ENCODE results near the gene CD19. TPM values are rescaled to one million over a fixed set of nuclear protein-coding genes. Genes with fewer than 3 reads are reported as not detected.
"Not testable (repeated sequence)": the region's sequence is repeated elsewhere in the genome, so short reads cannot be mapped to it uniquely, and the experiment has no call there.

Gene CD19
- total RNA-seq, 1 experiment from 2014 or later: not detected

DNA sequence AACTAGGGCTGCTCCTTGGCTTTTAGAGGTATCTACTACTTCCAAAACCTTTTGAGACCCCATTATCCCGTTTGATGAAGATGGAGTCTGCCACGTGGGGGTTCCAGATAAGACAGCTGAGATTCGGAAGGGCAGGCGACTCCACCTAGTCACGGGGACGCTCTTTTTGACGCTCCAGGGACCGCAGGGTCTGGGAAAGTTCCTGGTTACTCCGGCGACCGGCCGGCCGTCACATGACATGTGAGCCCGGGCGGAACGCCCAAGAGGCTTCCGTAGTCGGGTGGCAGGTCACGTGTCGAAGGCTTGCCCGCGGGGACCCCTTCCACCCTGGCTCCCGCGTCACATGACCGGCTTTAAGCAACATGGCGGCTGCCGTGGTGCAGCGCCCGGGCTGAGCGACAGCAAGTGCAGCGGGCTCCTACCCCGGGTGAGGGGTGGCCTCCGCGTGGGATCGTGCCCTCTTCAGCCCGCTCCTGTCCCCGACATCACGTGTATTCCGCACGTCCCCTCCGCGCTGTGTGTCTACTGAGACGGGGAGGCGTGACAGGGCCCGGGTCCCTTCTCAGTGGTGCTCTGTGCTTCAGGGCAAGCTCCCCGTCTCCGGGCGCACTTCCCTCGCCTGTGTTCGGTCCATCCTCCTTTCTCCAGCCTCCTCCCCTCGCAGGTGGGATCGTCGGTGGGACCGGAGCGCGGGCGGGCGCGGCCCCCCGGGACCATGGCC lies 42.8 kb downstream of the CD19 start, which contains the start of gene SPNS1:
Gene SPNS1, plus strand, starts transcription at position 342 of the 721 bp plus-strand sequence. Its CDS starts 374 bp downstream, at position 716.
- Mint-ChIP-seq H3K4me1 (ENCODE audit: insufficient read depth, unreplicated experiment) (peaks cover 12% of the 10 kb centered on the region), H3K27ac (ENCODE audit: low read depth, unreplicated experiment) (peak within 1 kb of the TSS; percentile 96), H3K27me3 (ENCODE audit: insufficient read depth, unreplicated experiment) (no peaks in the 10 kb centered on the region), H3K36me3 (ENCODE audit: insufficient read depth, unreplicated experiment) (peaks cover 17% of the 10 kb centered on the region), H3K4me3 (ENCODE audit: unreplicated experiment) (peak within 1 kb of the TSS; percentile 95), H3K9me3 (ENCODE audit: unreplicated experiment) (no peaks in the 10 kb centered on the region)
- BruUV-seq (replicated peaks): no TSS peak
- TF ChIP-seq, protein P1, sequence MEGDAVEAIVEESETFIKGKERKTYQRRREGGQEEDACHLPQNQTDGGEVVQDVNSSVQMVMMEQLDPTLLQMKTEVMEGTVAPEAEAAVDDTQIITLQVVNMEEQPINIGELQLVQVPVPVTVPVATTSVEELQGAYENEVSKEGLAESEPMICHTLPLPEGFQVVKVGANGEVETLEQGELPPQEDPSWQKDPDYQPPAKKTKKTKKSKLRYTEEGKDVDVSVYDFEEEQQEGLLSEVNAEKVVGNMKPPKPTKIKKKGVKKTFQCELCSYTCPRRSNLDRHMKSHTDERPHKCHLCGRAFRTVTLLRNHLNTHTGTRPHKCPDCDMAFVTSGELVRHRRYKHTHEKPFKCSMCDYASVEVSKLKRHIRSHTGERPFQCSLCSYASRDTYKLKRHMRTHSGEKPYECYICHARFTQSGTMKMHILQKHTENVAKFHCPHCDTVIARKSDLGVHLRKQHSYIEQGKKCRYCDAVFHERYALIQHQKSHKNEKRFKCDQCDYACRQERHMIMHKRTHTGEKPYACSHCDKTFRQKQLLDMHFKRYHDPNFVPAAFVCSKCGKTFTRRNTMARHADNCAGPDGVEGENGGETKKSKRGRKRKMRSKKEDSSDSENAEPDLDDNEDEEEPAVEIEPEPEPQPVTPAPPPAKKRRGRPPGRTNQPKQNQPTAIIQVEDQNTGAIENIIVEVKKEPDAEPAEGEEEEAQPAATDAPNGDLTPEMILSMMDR (IDR thresholded peaks at IDR 0.05; ENCODE audit: unreplicated experiment): no peak
- intact Hi-C loops (cut with micrococcal nuclease): loop anchor here (2.0 kb wide), 1 partner anchor 24 kb away; the partner anchor contains the start of gene NFATC2IP
- peak; percentile 94 for DNase-seq (ENCODE audit: unreplicated experiment)
- POLR2A ChIA-PET: interaction anchor here (0.6 to 2.9 kb wide), 16 partner anchors 9 to 1812 kb away, joined by 3 to 30 read pairs (median 3); partner anchors contain the start of genes ATXN2L, CLN3, NFATC2IP and ZNF629
- CTCF ChIA-PET: interaction anchor here (0.6 to 1.4 kb wide), 6 partner anchors 12 to 364 kb away, joined by 3 to 5 read pairs (median 3); no protein-coding TSS in a partner anchor

DNA sequence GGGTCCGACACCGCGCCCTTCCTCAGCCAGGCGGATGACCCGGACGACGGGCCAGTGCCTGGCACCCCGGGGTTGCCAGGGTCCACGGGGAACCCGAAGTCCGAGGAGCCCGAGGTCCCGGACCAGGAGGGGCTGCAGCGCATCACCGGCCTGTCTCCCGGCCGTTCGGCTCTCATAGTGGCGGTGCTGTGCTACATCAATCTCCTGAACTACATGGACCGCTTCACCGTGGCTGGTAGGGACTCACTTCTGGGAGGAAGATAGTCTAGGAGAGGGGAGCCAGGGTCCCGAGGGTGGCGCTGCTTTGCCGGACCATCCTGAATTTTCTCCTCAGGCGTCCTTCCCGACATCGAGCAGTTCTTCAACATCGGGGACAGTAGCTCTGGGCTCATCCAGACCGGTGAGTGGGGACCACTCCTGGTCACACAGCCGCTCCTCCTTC lies 43.4 kb downstream of the CD19 start:
- H3K4me3 Mint-ChIP-seq (ENCODE audit: unreplicated experiment): peak overlapping the region; percentile 95
- H3K27me3 Mint-ChIP-seq (ENCODE audit: insufficient read depth, unreplicated experiment): no peaks in the 10 kb centered on the region
- peaks cover 23% of the 10 kb centered on the region for H3K36me3 Mint-ChIP-seq (ENCODE audit: insufficient read depth, unreplicated experiment)
- TF ChIP-seq, protein P1 (IDR thresholded peaks at IDR 0.05; ENCODE audit: unreplicated experiment): no peak
- H3K27ac Mint-ChIP-seq (ENCODE audit: low read depth, unreplicated experiment): peak overlapping the region; percentile 96
- ChIA-PET POLR2A (interaction anchor here (0.6 to 2.9 kb wide), 4 partner anchors 23 to 830 kb away, joined by 3 to 30 read pairs (median 4); partner anchors contain the start of genes ATXN2L and NFATC2IP), CTCF (interaction anchor here (0.7 kb wide), 1 partner anchor 472 kb away, joined by 3 read pairs; no protein-coding TSS in a partner anchor)
- intact Hi-C loops (cut with micrococcal nuclease): loop anchor here (2.0 kb wide), 1 partner anchor 24 kb away; the partner anchor contains the start of gene NFATC2IP
- no peak for DNase-seq (ENCODE audit: unreplicated experiment)
- H3K4me1 Mint-ChIP-seq (ENCODE audit: insufficient read depth, unreplicated experiment): peaks cover 12% of the 10 kb centered on the region
- no peaks in the 10 kb centered on the region for H3K9me3 Mint-ChIP-seq (ENCODE audit: unreplicated experiment)
- BruUV-seq (replicated peaks): no TSS peak

DNA sequence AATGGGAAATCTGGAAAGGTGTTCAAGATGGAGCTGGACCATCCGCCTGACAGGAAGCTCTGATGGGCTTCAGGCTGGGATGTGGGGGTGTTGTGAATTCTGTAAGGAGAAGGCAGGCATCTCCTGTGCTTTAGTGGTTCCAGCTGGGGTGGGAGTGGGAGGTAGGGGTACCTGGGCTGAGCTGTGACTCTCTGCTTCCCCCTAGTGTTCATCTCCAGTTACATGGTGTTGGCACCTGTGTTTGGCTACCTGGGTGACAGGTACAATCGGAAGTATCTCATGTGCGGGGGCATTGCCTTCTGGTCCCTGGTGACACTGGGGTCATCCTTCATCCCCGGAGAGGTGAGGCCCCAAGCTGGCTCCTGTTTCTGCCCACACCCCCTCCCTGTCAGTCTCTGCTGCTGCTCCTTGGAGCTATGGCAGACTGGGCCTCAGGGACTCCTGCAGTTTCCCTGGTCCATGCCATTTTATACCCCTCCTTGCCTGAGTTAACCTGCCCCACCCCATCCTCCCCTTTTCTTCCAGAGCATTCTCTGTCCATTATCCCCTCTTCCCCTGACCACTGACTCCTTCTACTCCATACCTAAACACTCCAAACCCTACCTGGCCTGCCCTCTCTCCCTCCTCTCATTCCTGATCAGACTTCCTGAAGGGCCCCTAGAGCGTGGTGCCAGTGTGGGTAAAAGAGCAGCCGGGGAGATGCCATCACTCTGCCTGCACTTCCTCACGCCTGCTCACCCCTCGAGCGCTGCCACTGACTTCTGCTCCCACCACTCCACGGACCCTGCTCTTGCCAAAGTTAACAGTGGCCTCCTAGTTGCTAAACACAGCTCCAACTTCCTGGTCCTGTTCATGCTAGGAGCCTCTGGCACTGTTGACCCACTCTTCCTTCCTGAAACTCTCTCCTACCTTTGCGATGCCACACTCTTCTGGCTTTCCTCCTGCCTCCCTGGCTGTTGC lies 46.2 kb downstream of the CD19 start:
- Mint-ChIP-seq H3K9me3 (ENCODE audit: unreplicated experiment) (no peaks in the 10 kb centered on the region), H3K4me3 (ENCODE audit: unreplicated experiment) (no peak overlapping the region), H3K27ac (ENCODE audit: low read depth, unreplicated experiment) (no peak overlapping the region), H3K36me3 (ENCODE audit: insufficient read depth, unreplicated experiment) (peaks cover 28% of the 10 kb centered on the region), H3K27me3 (ENCODE audit: insufficient read depth, unreplicated experiment) (no peaks in the 10 kb centered on the region), H3K4me1 (ENCODE audit: insufficient read depth, unreplicated experiment) (peaks cover 12% of the 10 kb centered on the region)
- intact Hi-C loops (cut with micrococcal nuclease): no loop called here
- ChIA-PET CTCF (interaction anchor here (0.6 to 3.4 kb wide), 19 partner anchors 8 to 698 kb away, joined by 3 to 20 read pairs (median 4); no protein-coding TSS in a partner anchor), POLR2A (interaction anchor here (0.9 kb wide), 1 partner anchor 21 kb away, joined by 3 read pairs; no protein-coding TSS in a partner anchor)
- TF ChIP-seq, protein P1 (IDR thresholded peaks at IDR 0.05; ENCODE audit: unreplicated experiment): peak; percentile 53
- DNase-seq (ENCODE audit: unreplicated experiment): peak; percentile 27
- BruUV-seq (replicated peaks): no TSS peak

DNA sequence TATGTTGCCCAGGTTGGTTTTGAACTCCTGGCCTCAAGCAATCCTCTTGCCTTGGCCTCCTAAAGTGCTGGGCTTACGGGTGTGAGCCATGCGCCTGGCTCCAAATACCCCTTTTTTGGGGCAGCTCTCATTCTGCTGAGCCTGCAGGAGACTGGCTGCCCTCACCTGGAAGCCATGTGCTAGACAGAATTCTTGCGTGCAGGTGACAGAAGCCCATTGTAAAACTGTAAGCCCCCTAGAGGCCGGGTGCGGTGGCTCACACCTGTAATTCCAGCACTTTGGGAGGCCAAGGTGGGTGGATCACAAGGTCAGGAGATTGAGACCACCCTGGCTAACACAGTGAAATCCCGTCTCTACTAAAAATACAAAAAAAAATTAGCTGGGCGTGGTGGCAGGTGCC lies 48.6 kb downstream of the CD19 start:
- ChIA-PET CTCF (interaction anchor here (0.6 to 0.8 kb wide), 5 partner anchors 29 to 1945 kb away, joined by 3 to 4 read pairs (median 3); no protein-coding TSS in a partner anchor), POLR2A (interaction anchor here (0.7 to 0.9 kb wide), 3 partner anchors 15 to 30 kb away, joined by 3 read pairs; no protein-coding TSS in a partner anchor)
- H3K9me3 Mint-ChIP-seq (ENCODE audit: unreplicated experiment); H3K27ac Mint-ChIP-seq (ENCODE audit: low read depth, unreplicated experiment); intact Hi-C loops (cut with micrococcal nuclease); H3K4me3 Mint-ChIP-seq (ENCODE audit: unreplicated experiment); DNase-seq (ENCODE audit: unreplicated experiment); H3K27me3 Mint-ChIP-seq (ENCODE audit: insufficient read depth, unreplicated experiment); BruUV-seq (replicated peaks): not testable (repeated sequence)
- Mint-ChIP-seq H3K36me3 (ENCODE audit: insufficient read depth, unreplicated experiment) (peaks cover 29% of the 10 kb centered on the region), H3K4me1 (ENCODE audit: insufficient read depth, unreplicated experiment) (peaks cover 12% of the 10 kb centered on the region)

All from MCF 10A (cell line).